ENCODE data around the gene DMRTC2. TPM values are rescaled to one million over a fixed set of nuclear protein-coding genes. Genes with fewer than 3 reads are reported as not detected.

DMRTC2 gene
- total RNA-seq, 1 experiment from 2014 or later, result not detected

DNA sequence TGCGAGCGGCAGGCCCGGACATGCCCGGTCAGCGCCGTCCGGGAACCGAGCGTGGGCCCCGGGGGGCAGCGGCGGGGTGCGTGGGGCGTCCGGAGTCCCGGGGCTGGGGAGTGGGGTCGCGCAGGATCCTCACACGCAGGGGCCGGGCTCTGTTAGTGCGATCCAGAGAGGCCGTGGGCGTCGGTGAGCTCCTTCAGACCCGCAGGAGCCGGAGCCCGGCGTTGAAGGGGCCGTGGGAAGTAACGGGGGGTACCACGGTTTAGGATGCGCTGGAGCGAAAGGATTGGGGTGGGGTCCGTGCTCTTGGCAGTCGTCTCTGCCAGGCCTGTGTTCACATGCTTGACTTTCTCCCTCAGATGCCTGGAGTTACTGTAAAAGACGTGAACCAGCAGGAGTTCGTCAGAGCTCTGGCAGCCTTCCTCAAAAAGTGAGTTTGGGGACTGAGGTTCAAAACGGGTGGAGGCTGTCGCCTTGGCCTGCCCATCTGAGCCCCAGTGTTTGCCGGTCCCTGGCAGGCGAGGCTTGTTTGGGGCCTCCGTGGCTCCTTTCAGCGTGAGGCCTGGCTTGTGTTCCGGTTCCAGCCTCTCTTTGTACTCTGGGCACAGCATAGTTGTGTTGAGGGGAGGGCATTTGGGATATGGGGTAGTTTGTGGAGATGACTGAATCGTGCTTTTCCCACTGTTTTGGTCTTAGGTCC, 15.7 kb downstream of the DMRTC2 start (continued):
- 0 out of 2 replicates have a peak, but pooled peaks have one; percentile 25 for TF ChIP-seq NFYB (CRISPR knock-in tag; conservative IDR thresholded peaks at IDR 0.05; ENCODE audit: low read depth)
- TF ChIP-seq, protein P1, sequence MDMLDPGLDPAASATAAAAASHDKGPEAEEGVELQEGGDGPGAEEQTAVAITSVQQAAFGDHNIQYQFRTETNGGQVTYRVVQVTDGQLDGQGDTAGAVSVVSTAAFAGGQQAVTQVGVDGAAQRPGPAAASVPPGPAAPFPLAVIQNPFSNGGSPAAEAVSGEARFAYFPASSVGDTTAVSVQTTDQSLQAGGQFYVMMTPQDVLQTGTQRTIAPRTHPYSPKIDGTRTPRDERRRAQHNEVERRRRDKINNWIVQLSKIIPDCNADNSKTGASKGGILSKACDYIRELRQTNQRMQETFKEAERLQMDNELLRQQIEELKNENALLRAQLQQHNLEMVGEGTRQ (CRISPR knock-in tag; IDR thresholded peaks at IDR 0.05), result 0 out of 2 replicates have a peak, but pooled peaks have one; percentile 2
- no peak for TF ChIP-seq HMGXB4 (CRISPR knock-in tag; IDR thresholded peaks at IDR 0.05)
- TF ChIP-seq PRDM15 (CRISPR knock-in tag; IDR thresholded peaks at IDR 0.05), result no peak
- no peak for TF ChIP-seq MXD4 (CRISPR knock-in tag; IDR thresholded peaks at IDR 0.05; ENCODE audit: borderline replicate concordance)
- TF ChIP-seq, protein P2, sequence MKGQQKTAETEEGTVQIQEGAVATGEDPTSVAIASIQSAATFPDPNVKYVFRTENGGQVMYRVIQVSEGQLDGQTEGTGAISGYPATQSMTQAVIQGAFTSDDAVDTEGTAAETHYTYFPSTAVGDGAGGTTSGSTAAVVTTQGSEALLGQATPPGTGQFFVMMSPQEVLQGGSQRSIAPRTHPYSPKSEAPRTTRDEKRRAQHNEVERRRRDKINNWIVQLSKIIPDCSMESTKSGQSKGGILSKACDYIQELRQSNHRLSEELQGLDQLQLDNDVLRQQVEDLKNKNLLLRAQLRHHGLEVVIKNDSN (CRISPR knock-in tag; IDR thresholded peaks at IDR 0.05), result no peak
- TF ChIP-seq, protein P3, sequence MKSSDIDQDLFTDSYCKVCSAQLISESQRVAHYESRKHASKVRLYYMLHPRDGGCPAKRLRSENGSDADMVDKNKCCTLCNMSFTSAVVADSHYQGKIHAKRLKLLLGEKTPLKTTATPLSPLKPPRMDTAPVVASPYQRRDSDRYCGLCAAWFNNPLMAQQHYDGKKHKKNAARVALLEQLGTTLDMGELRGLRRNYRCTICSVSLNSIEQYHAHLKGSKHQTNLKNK (CRISPR knock-in tag; IDR thresholded peaks at IDR 0.05), result no peak
- TF ChIP-seq NFATC4 (CRISPR knock-in tag; IDR thresholded peaks at IDR 0.05), result no peak
- TF ChIP-seq FOXP1 (CRISPR knock-in tag; IDR thresholded peaks at IDR 0.05; ENCODE audit: borderline replicate concordance), result no peak; the same call in 1 of the 2 replicates
- TF ChIP-seq, protein P4, sequence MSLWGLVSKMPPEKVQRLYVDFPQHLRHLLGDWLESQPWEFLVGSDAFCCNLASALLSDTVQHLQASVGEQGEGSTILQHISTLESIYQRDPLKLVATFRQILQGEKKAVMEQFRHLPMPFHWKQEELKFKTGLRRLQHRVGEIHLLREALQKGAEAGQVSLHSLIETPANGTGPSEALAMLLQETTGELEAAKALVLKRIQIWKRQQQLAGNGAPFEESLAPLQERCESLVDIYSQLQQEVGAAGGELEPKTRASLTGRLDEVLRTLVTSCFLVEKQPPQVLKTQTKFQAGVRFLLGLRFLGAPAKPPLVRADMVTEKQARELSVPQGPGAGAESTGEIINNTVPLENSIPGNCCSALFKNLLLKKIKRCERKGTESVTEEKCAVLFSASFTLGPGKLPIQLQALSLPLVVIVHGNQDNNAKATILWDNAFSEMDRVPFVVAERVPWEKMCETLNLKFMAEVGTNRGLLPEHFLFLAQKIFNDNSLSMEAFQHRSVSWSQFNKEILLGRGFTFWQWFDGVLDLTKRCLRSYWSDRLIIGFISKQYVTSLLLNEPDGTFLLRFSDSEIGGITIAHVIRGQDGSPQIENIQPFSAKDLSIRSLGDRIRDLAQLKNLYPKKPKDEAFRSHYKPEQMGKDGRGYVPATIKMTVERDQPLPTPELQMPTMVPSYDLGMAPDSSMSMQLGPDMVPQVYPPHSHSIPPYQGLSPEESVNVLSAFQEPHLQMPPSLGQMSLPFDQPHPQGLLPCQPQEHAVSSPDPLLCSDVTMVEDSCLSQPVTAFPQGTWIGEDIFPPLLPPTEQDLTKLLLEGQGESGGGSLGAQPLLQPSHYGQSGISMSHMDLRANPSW (CRISPR knock-in tag; conservative IDR thresholded peaks at IDR 0.05; ENCODE audit: low read depth), result no peak
- TF ChIP-seq ZNF416 (CRISPR knock-in tag; IDR thresholded peaks at IDR 0.05), result peak; percentile 35; the same call in 1 of the 2 replicates
- no peak for TF ChIP-seq MLX (CRISPR knock-in tag; IDR thresholded peaks at IDR 0.05)
- TF ChIP-seq, protein P5, sequence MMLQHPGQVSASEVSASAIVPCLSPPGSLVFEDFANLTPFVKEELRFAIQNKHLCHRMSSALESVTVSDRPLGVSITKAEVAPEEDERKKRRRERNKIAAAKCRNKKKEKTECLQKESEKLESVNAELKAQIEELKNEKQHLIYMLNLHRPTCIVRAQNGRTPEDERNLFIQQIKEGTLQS (CRISPR knock-in tag; conservative IDR thresholded peaks at IDR 0.05), result no peak
- TF ChIP-seq FOXJ3 (CRISPR knock-in tag; IDR thresholded peaks at IDR 0.05; ENCODE audit: borderline replicate concordance), result no peak
- TF ChIP-seq ATF6 (CRISPR knock-in tag; IDR thresholded peaks at IDR 0.05), result no peak
- TF ChIP-seq RELA (CRISPR knock-in tag; IDR thresholded peaks at IDR 0.05; ENCODE audit: borderline replicate concordance), result no peak
- no peak for TF ChIP-seq ETV6 (CRISPR knock-in tag; IDR thresholded peaks at IDR 0.05)
- peak; percentile 12 for TF ChIP-seq FOXK1 (CRISPR knock-in tag; IDR thresholded peaks at IDR 0.05)
- TF ChIP-seq ZNF317 (CRISPR knock-in tag; IDR thresholded peaks at IDR 0.05; ENCODE audit: borderline replicate concordance, low read depth), result no peak
- TF ChIP-seq MYBL2 (CRISPR knock-in tag; IDR thresholded peaks at IDR 0.05), result peak; percentile 38; the same call in 1 of the 2 replicates
- no peak for TF ChIP-seq SMAD4 (CRISPR knock-in tag; IDR thresholded peaks at IDR 0.05)
- TF ChIP-seq ZNF121 (CRISPR knock-in tag; IDR thresholded peaks at IDR 0.05), result no peak
- 0 out of 2 replicates have a peak, but pooled peaks have one; percentile 13 for TF ChIP-seq TEAD4 (CRISPR knock-in tag; IDR thresholded peaks at IDR 0.05)
